GM23248 (cell line): ENCODE results near the gene PPFIA1. TPM values are rescaled to one million over a fixed set of nuclear protein-coding genes. Genes with fewer than 3 reads are reported as not detected.
"Not testable (repeated sequence)": the region's sequence is repeated elsewhere in the genome, so short reads cannot be mapped to it uniquely, and the experiment has no call there.

ENCODE experiments used
- DNase-seq: peaks from one replicate; pipeline ENCODE4 v3.0.0-alpha.2; 2015
- H2AFZ ChIP-seq: fragments of 200-600 bp; sonication (generic); 2 replicates; pipeline ENCODE4 v1.6.1; 2016; ENCODE audit warnings: antibody characterized with exemption
- H3F3A ChIP-seq: fragments of 200-600 bp; sonication (generic); 2 replicates; pipeline ENCODE4 v1.6.1; 2016; ENCODE audit warnings: mild to moderate bottlenecking, antibody characterized with exemption, mixed run types; ENCODE audit not compliant: insufficient read depth
- H3K27ac ChIP-seq: fragments of 200-600 bp; sonication (generic); 2 replicates; pipeline ENCODE4 v1.5.1; 2016; ENCODE audit warnings: mild to moderate bottlenecking
- H3K27me3 ChIP-seq: fragments of 200-600 bp; sonication (generic); replicated peaks from 2 replicates; pipeline ENCODE4 v1.6.1; 2016; ENCODE audit warnings: mild to moderate bottlenecking; ENCODE audit not compliant: insufficient read depth
- H3K36me3 ChIP-seq: fragments of 200-600 bp; sonication (generic); 2 replicates; pipeline ENCODE4 v1.6.1; 2016; ENCODE audit warnings: low read depth, mild to moderate bottlenecking
- H3K4me1 ChIP-seq: fragments of 200-600 bp; sonication (generic); 2 replicates; pipeline ENCODE4 v1.6.1; 2016; ENCODE audit warnings: mild to moderate bottlenecking; ENCODE audit not compliant: insufficient read depth
- H3K4me2 ChIP-seq: fragments of 200-600 bp; sonication (generic); one replicate; pipeline ENCODE4 v1.6.1; 2016; ENCODE audit warnings: mild to moderate bottlenecking; ENCODE audit not compliant: unreplicated experiment
- H3K4me3 ChIP-seq: fragments of 200-600 bp; sonication (generic); 2 replicates; pipeline ENCODE4 v1.5.1; 2016; ENCODE audit warnings: mild to moderate bottlenecking
- H3K79me2 ChIP-seq: fragments of 200-600 bp; sonication (generic); 2 replicates; pipeline ENCODE4 v1.6.1; 2016; ENCODE audit warnings: mild to moderate bottlenecking; ENCODE audit not compliant: insufficient read depth
- H3K9ac ChIP-seq: fragments of 200-600 bp; sonication (generic); 2 replicates; pipeline ENCODE4 v1.6.1; 2016; ENCODE audit warnings: mild to moderate bottlenecking
- H3K9me2 ChIP-seq: fragments of 200-600 bp; sonication (generic); 2 replicates; pipeline ENCODE4 v1.6.1; 2016; ENCODE audit warnings: mixed run types, mild to moderate bottlenecking, moderate library complexity; ENCODE audit not compliant: insufficient read depth
- H3K9me3 ChIP-seq: fragments of 200-600 bp; sonication (generic); one replicate; pipeline ENCODE4 v1.6.1; 2017; ENCODE audit warnings: low read depth
- H4K20me1 ChIP-seq: fragments of 200-600 bp; sonication (generic); 2 replicates; pipeline ENCODE4 v1.6.0; 2016; ENCODE audit not compliant: insufficient read depth
- EZH2 ChIP-seq: fragments of 200-600 bp; sonication (generic); IDR thresholded peaks from 2 replicates; pipeline ENCODE4 v1.6.1; 2018; ENCODE audit warnings: antibody characterized with exemption, mild to moderate bottlenecking; ENCODE audit not compliant: insufficient read depth, poor library complexity, severe bottlenecking
- EZH2phosphoT487 ChIP-seq: fragments of 200-600 bp; sonication (generic); IDR thresholded peaks from 2 replicates; pipeline ENCODE4 v1.6.1; 2018; ENCODE audit warnings: antibody characterized with exemption, moderate library complexity, mild to moderate bottlenecking, low read depth; ENCODE audit not compliant: insufficient read depth
- WGBS, 2 experiments: methylation state at CpG; one replicate each; pipeline ENCODE4 v1.1.6; 2015 to 2017; ENCODE audit warnings: low lambda C conversion rate in 2 of 2, low coverage in 1 of 2; ENCODE audit errors: missing lambda C conversion rate in 2 of 2; 5-methylcytosine and 5-hydroxymethylcytosine counted together
- in situ Hi-C: fragments of 300-500 bp; cut with MboI; formaldehyde crosslinking; loops from 2 replicates; pipeline ENCODE4 v1.15.0; 2020
- polyA plus RNA-seq: library from polyadenylated mRNA; unstranded; fragments of >200 nt; fragmentation: Nextera tagmentation; extraction: Ambion mirVana; gene quantifications from 2 replicates; pipeline ENCODE4 v1.2.1, GENCODE V29; 2016
- total RNA-seq: library from RNA; depleted of rRNA; stranded (reverse); fragments of >200 nt; shearing (Covaris generic); gene quantifications from 2 replicates; pipeline ENCODE4 v1.2.3, GENCODE V29; 2014

Gene PPFIA1
- total and polyA plus RNA-seq, 2 experiments from 2014 or later, result 22.8 to 36.9 TPM

GRCh38 chr11:70407814-70408213 is 137.3 kb downstream of the PPFIA1 start:
- Histone ChIP-seq H3K9me3 (no peaks in the 10 kb centered on the region), H2AFZ (no peak overlapping the region), H3K27ac (no peak overlapping the region), H3K27me3 (no peaks in the 10 kb centered on the region), H3K9me2 (no peaks in the 10 kb centered on the region), H4K20me1 (peaks cover 9% of the 10 kb centered on the region; the same call in 1 of the 2 replicates), H3K36me3 (peaks cover 71% of the 10 kb centered on the region), H3K4me3 (no peak overlapping the region), H3K9ac (no peak overlapping the region), H3K4me2 (no peak overlapping the region), H3K4me1 (0 out of 2 replicates have a peak, but pooled peaks cover 1% of the 10 kb centered on the region), H3F3A (peaks cover 9% of the 10 kb centered on the region), H3K79me2 (peaks cover 96% of the 10 kb centered on the region)
- DNase-seq, result no peak
- in situ Hi-C loops, result no loop called here
- 98% methylated on average over 6 of the region's 6 CpGs for WGBS, 2 experiments
- TF ChIP-seq EZH2, result no peak
- TF ChIP-seq EZH2phosphoT487, result no peak

GRCh38 chr11:70408326-70408725 is 137.8 kb downstream of the PPFIA1 start:
- H3K4me3 ChIP-seq, H4K20me1 ChIP-seq, in situ Hi-C loops, DNase-seq, H3K27me3 ChIP-seq, H3K9me3 ChIP-seq, H3K4me1 ChIP-seq, H3K9ac ChIP-seq, H3K27ac ChIP-seq, H2AFZ ChIP-seq, H3K9me2 ChIP-seq, H3K4me2 ChIP-seq: not testable (repeated sequence)
- peaks cover 96% of the 10 kb centered on the region for H3K79me2 ChIP-seq
- 93 to 96% methylated on average over 4 of the region's 4 CpGs for WGBS, 2 experiments
- peaks cover 76% of the 10 kb centered on the region for H3K36me3 ChIP-seq
- H3F3A ChIP-seq, result peaks cover 12% of the 10 kb centered on the region

GRCh38 chr11:70409437-70409836 is 138.9 kb downstream of the PPFIA1 start:
- no peak for DNase-seq
- H3F3A ChIP-seq, result peaks cover 21% of the 10 kb centered on the region
- H3K4me1 ChIP-seq, result no peaks in the 10 kb centered on the region
- H3K9me3 ChIP-seq, result no peaks in the 10 kb centered on the region
- WGBS, 2 experiments, result 84 to 89% methylated on average over 10 of the region's 10 CpGs
- H2AFZ ChIP-seq, result no peak overlapping the region
- TF ChIP-seq EZH2, result no peak
- no peak for TF ChIP-seq EZH2phosphoT487
- H3K27ac ChIP-seq, result no peak overlapping the region
- no peaks in the 10 kb centered on the region for H3K27me3 ChIP-seq
- H3K9me2 ChIP-seq, result no peaks in the 10 kb centered on the region
- H3K4me2 ChIP-seq, result no peak overlapping the region
- H3K36me3 ChIP-seq, result peaks cover 81% of the 10 kb centered on the region
- H3K4me3 ChIP-seq, result no peak overlapping the region
- peaks cover 90% of the 10 kb centered on the region for H3K79me2 ChIP-seq
- in situ Hi-C loops, result no loop called here
- peaks cover 9% of the 10 kb centered on the region; the same call in 1 of the 2 replicates for H4K20me1 ChIP-seq
- no peak overlapping the region for H3K9ac ChIP-seq

DNA sequence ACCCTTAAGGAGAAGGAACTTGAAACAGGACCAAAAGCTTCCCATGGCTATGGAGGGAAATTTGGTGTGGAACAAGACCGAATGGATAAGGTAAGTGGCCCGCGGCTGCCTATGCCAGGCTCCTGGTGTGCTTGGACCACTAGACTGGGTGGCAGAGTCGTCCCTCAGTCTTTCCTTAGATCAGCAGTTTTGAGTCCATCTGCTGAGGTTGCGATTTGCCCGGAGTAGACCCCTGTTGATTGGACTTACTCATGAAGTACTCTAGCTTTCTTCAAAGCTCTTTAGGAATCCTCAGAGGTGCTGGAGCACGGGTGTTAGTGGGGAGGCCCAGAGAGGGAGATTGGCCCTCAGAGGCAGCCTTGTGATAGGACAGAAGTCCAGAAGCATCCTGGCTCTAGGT is 139.4 kb downstream of the PPFIA1 start:
- in situ Hi-C loops, result no loop called here
- Histone ChIP-seq H4K20me1 (peaks cover 5% of the 10 kb centered on the region; the same call in 1 of the 2 replicates), H3K27ac (no peak overlapping the region), H3K4me3 (no peak overlapping the region), H3K4me2 (no peak overlapping the region), H3K79me2 (peaks cover 86% of the 10 kb centered on the region), H3K4me1 (peaks cover 2% of the 10 kb centered on the region; the same call in 1 of the 2 replicates), H3F3A (peaks cover 26% of the 10 kb centered on the region), H3K27me3 (no peaks in the 10 kb centered on the region), H3K9ac (no peak overlapping the region), H2AFZ (no peak overlapping the region), H3K36me3 (peaks cover 81% of the 10 kb centered on the region), H3K9me3 (no peaks in the 10 kb centered on the region), H3K9me2 (no peaks in the 10 kb centered on the region)
- TF ChIP-seq EZH2phosphoT487, result no peak
- no peak for TF ChIP-seq EZH2
- WGBS, 2 experiments, result 92 to 94% methylated on average over 7 of the region's 7 CpGs
- no peak for DNase-seq
